GM18870 (cell line): ENCODE data around the gene TPPP.

Source experiments
- ATAC-seq: cut with Tn5 transposase; IDR thresholded peaks from one replicate; pipeline ENCODE4 v1.9.1; 2021; ENCODE audit warnings: moderate library complexity; ENCODE audit not compliant: unreplicated experiment

Gene TPPP

DNA sequence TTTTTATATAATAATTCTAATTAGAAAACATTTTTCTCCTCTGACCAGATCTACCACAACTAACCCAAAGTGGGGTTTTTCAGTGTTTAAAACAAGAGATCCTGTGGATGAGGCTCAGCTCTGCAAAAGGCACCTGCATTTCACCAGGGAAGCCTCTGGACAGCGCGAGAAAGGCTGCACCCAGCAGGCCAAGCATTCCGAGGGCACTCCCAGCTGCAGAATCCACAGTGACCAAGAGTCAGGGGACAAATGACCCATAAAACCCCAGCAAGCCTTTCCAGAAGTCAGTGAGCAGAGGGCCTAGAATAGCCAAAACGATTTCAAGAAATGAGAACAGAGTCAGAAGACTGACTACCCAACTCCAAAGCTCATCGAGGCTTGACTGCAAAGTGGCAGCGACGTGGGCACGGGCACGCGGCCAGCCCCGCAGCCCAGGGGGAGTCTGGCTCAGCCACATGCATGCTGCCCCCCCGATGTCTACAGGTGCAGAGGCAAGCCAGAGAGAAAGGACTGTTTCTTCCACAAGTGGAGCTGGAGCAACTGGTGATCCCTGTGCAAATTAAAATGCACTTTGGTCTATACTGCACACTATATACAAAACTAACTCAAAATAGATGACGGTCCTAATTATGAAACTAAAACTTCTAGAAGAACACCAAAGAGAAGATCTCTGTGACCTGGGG, 26.2 kb downstream of the TPPP start:
- ATAC-seq: no peak

DNA sequence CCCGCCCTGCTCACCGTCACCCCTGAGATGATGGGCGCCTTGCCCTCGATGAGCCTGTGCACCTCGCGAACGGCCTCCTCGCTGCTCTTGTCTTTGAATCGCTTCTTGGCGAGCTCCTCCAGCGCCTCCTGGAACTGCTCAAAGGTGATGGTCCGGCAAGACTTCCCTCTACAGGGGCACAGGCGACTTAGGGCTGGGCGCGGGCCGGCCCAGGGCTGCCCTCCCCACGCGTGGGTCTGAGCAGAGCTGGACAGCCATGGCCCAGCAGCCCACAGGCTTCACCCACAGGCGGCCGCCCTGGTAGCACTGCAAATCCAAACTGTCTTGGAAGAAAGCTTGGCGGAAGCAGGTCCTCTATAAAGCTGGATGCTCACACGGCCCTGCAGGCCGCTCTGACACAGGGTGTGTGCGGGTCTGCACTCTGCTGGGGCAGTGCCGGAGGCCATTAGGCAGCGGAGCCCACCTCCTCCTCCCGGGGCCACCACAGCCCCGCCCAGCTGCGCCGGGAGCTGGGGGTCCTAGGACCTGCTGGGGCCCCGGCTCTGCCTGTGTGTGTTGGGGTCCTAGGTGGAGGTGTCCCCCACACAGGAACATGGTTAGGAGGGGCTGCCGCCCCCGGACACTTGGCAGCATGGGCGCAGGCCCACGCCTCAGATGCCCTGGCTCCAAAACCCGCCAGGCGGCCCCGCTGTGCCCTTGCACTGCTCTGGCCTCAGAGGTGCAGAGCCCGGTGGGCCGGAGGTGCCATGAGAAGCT, 27.0 kb downstream of the TPPP start:
- no peak for ATAC-seq

DNA sequence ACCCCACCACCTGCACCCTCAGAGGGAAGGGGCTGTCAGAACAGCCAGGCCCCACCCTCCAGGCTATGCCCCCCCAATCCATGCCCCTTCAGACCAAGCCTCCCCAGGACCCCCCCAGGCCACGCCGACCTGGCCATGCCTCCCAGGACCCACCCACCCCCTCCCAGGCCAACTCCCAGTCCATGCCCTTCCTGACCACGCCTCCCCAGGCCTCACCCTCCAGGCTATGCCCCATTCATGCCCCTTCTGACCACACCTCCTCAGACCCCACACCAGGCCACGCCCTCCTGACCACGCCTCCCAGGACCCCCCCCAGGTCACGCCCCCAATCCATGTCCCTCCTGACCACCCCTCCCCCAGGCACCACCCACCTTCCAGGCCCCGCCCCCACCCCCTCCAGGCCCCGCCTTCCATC, 27.6 kb downstream of the TPPP start:
- ATAC-seq: no peak

DNA sequence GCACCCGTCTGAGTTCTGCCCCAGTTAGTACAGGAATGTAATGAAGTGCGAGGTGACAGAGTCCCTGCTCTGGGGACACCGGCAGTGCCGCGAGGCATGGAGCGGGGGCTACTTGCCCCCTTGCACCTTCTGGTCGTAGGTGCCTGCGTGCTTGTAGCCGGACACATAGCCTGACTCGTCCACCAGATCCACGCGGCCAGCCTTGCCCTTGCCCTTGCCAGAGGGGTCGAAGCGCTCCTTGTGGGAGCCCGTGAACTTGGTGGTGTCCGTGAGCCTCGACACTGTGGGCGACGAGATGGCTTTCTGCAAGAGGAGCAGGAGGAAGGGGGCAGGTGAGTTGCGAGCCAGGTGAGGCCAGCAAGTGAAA, 28.2 kb downstream of the TPPP start:
- no peak for ATAC-seq

DNA sequence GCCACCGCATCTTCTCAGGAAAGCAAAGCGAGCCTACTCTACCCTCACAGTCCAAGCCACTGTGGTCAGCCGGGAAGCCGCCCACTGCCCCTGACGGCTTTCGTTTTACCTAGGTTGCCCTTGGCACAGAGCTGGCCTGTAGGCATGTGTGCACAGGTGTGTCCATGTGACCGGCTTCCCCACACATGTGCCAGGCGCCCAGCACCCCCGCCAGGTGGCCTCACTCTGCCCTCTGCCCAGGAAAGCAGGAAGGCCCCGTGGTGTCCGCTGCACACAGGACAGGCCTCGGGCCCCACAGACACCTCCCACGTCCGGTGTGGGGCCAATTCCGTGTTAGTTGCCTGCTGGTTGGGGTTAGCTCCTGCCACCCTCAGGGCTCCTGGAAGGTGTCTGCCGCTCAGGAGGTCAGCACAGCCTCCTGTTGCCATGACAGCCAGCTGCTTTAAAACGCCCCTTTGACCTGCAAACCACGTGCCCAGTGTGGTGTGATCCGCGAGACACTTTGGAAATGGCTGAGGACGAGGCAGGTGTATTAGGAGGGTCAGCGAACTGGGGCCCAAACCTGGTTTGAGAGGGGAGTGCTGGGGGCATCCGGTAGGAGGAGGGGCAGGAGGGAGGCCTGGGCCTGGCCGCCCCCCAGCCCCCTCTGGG, 28.7 kb downstream of the TPPP start:
- ATAC-seq: no peak

DNA sequence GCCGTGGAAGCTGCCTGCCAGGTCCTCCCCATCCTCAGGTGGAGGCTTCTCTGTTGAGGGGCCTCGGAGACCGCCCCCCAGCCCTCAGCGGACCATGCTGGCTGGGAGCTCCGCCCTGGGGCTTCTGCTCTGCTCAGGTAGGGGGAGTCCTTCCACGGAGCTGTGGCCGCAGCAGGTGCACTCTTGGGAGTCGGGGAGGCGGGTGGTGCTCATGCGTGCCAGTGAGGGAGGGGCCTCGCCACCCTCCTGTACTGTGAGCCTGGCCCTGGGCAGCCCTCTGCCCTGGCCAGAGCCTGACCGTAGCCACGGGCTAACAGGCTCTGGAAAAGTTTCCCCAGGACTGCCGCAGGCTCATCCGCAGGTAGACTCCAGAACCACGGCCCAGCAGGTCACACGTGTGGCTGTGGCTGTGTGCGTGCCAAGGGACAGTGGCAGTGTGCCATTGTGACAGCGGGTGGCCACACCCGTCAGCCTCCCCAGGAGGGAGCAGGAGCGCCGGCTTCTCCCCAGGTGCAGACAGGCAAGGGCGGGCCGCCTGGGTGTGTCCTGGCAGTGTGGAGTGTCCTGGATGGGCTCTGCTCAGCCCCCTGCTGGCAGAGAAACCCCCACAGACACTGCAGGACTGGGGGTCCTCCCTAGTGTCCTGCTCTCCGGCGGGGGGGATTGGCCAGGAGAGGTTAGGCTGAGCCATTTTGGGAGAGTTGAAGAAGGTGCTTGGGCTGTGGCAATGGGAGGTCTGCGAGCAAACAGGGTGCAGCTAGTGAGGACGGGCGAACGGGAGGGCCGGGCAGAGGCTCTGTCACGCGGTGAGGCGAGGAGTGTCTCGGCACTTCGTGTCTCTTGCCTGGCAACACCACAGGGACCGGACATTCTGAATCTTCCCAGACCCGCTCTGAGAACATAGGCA, 29.5 kb downstream of the TPPP start:
- ATAC-seq: no peak

DNA sequence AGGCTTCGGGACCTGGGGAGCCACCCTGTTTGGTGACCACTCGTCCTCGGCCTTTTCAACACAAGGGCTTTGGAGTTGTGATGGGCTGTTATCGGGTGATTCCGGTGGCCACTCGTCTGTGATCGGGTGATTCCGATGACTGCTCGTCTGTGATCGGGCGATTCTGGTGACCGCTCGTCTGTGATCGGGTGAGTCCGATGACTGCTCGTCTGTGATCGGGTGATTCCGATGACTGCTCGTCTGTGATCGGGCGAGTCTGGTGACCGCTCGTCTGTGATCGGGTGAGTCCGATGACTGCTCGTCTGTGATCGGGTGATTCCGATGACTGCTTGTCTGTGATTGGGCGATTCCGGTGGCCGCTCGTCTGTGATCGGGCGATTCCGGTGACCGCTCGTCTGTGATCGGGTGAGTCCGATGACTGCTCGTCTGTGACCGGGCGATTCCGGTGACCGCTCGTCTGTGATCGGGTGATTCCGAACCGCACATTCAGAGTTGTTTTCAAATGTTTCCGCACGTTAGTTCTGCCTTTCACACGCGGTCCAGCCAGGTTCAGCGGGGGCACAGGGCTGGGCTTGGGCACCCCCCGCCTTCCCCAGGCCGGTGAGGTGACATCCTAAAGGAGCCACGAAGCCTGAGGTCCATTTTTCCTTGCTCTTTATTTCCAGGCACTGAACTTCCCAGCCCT, 30.3 kb downstream of the TPPP start:
- no peak for ATAC-seq

DNA sequence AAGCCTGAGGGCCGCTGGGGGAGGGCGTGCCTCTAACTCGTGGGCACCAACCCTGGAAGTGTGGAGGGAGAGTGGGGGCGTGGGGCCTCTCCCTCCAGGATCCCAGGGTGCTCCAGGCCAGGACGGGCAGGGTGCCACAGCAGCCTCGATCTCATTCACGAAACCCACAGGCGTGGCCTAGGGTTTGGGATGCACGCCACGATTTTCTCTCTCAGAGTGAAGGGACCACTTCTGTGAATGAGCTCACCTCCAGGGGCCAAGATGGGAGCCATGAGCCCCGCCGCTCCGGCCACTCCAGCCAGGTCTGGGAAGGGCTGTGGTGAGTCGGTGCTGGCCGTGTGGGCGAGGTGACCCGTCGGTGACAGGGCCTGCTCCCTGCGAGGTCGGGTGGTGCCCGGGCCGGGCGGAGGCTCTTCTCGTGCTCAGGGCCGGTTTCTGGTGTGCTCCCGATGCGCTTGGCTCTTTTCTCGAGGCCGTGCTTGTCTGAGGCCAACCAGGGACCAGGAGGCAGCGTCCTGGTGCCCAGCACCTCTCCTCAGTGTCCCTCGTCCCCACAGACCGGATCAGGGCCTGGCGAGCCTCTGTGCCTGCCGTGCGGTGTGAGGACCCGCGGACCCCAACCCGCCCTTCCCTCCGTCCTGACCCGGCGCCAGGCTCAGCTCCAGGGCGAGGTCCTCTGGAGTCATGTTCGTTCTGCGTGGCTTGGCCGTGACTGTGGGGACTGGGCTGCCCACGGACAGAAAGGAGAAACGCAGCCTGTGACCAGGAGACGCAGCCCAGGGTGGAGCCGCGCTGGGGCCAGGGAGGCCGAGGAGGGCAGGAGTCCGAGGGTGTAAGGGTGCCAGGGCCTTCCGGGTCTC, 31.0 kb downstream of the TPPP start:
- ATAC-seq: no peak

DNA sequence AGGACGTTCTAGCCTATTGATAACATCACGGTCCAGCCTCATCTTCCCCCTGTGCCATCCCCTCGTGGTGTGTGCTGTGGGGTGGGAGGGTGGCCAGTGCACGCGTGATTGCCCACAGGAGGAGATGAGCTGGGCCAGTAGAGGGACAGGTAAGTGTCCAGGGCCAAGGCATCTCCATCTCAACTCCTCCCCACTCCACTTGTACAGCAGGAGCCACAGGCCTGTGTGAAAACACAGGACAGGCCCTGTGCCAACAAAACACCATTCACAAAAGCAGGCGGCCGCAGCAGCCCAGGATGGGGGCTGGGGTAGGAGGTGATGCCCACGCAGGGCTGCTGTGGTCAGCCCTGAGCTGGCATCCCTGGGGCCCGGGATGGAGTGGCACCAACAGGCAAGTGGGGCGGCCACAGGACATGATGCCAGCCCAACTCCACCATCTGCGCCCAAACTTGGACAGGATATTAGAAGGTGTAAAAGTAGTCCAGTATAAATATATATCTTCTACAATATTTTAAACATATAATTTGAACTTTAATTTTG, 32.6 kb downstream of the TPPP start:
- no peak for ATAC-seq

DNA sequence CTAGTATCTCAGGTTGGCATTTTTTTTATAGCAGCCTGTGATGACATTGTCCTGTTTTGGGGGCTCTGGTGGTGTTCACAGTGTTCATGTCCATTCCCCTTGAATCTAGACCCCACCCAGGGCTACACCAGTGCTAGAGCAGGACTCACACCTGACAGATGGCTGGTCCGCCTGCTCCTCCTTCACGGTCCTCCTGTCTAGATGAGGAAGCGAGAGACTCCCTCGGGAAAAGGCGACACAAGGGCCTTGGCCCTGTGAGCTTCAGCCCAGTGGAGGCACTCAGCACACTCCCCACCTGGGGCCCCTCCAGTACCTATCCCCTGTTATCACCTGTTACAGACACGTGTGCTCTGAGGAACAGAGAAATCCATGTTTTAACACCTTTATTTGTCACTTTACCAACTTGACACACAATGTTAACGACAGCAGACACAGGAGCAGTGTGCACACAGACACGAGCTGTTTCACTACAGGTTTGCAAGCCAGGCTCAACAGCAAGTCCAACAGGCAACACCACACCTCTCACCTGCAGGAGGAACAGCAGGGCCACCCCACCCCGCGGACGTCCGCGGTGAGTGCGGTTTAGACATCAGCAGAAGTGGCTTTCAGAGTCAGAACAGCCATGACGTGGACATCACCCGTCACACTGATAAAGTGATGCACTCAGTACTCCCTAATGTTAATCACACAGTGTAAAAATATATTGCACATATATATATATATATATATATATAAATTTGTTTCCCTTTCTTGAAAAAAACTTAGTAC, 33.5 kb downstream of the TPPP start:
- no peak for ATAC-seq

DNA sequence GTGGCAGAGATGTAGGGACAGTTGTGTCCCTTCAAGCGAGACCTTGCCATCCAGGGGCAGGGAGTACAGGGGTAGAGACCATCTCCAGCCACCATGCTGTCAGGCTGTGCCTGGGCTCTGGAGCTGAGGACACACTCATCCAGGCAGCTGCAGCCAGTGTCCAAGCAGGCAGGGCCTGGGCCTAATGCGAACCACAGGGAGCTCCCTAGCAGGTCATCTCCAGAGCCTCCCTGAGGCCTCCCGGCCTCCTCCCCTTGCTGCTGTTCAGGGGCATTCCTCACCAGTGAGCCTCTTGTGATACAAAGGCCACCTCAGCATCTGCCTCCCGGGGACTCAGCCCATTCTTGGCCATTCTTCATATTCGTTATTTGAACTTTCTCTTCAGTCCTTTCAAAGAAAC, 35.0 kb downstream of the TPPP start:
- no peak for ATAC-seq

DNA sequence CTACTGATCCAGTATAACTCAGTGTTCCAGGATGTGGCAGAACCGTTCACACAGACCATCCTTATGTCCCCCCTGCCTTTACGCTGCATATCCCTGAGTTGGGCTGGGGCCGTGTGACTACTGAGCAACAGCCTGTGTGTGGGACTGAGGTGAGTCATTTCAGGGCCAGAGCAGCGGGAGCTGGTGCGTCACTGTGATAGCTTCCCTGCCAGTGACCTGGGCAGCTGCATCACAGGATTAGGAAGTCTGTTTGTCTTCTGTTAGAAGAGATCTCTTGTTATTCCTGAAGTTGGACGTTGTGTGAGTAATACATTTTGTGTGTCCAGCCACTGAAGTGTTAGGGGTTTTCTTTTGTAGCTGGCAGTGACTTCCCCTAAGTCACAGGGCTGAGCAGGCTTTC, 35.6 kb downstream of the TPPP start:
- ATAC-seq: no peak

DNA sequence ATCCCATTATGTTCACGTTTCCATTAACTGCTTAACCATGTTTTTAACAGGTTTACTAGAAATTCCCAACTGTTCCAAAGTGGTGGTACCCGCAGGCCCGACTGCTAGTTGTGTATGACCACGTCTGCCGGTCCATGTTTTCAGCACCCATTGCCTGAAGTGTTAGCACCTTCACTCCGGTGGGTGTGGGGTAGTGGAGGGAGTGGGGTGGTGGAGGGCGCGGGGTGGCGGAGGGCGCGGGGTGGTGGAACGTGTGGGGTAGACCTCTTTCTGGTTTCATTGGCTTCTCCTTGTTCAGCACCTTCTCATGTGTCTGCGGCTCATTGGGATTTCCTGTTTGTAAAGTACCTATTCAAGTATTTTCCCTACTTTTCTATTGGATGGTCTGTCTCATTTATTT, 37.7 kb downstream of the TPPP start:
- no peak for ATAC-seq

DNA sequence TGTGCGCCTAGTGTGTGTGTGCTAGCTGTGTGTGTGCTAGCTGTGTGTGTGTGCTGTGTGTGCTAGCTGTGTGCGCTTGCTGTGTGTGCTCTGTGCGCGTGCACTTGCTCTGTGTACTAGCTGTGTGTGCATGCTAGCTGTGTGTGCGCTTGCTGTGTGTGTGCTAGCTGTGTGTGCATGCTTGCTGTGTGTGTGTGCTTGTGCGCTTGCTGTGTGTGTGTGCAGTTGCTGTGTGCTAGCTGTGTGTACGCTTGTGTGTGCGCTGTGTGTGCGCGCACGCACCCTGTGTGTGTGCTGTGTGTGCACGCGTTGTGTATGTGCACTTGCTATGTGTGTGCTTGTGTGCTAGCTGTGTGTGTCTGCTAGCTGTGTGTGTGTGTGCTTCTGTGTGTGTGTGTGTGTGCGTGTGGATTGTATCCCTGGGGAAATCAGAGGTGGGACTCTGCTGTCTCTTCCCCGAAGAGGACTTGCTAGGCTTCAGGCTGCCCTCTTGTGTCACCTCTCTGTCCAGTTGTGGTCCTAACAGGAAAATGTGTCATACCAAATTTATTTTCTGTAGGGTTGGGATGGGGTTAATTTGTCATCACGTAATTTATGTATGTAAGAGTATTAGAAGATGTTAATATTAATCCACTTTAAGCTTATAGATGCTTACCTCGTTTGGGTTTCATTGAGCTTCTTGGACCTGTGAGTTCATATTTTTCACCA, 38.9 kb downstream of the TPPP start:
- no peak for ATAC-seq

DNA sequence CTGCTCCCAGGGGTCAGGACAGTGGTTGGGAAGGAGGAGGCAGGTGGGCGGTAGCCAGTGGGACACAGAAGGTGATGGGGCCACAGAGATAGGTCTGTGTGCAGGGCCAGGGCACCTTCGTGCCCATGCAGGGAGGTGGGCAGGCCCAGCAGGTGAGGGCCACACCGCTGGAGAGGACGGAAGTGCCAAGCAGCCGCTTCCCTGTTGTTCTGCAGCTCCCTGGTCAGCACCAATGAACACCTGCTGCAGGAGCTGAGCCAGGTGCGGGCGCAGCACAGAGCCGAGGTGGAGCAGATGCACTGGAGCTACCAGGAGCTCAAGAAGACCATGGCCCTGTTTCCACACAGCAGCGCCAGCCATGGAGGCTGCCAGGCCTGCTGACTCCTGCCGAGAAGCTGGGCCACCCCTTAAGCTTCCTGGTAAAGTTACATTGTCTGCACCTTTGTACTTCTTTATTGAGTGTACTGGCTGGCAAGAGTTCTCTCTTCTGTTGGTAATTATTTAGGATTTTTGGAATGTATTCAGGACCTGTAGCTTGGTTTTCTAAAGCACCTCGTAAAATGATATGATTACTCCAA, 40.3 kb downstream of the TPPP start:
- no peak for ATAC-seq

DNA sequence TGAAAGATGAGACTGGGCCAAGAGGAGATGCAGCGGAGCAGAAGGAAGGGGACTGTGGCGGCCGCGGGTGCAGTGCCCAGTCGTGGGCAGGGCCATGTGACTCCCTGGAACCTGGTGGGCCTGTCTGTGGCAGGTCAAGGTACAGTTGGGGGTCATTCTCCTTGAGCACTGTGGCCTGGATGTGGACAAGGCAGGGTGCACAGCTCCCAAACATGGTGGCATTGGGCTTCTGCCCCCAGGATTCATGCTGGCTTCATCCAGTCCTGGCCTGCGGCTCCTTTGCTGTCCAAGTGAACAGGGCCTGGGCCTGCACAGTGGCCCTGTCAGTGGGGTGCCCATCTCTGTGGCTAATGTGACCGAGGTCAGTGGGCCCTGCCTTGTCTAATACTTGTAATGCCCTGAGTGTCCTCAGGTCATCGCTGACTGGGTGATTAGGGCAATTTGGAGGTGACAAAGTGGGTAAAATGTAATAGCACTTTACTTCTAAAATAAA, 41.1 kb downstream of the TPPP start:
- ATAC-seq: no peak

DNA sequence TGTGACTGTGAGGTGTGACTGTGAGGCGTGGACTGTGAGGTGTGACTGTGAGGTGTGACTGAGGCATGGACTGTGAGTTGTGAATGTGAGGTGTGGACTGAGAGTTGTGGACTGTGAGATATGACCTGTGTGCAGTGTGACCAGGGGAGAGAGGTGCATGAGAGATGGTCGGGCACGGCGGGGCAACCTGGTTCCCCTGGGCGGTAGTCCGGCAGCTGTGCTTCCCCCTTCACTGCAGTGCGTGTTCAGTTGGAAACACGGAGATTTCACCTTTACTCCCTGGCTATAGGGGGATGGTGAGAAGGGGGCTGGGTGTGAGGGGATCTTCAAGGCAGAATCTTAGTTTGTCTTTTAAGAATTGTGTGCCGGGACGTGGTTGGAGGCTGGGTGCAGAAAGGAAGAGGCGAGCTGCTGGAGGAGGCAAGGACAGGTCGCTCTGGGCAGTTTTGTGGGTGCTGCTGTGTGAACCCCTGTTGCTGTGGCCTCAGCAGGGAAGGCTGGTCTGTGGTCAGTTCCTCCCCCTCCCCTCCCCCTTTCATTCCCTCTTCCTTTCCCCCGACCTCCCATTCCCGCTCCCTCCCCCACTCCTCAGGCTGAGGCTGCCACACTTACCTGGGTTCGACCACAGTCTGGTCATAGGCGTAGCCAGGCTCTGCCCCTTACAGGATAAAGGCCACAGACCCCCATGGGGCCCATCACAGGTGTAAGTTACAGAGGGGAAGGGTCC, 41.7 kb downstream of the TPPP start:
- no peak for ATAC-seq
